ENCODE measurements around the gene HDAC2. TPM values are rescaled to one million over a fixed set of nuclear protein-coding genes. Genes with fewer than 3 reads are reported as not detected.

Gene HDAC2
- total and polyA plus RNA-seq, 2 experiments from 2014 or later, result 343 to 355 TPM

DNA sequence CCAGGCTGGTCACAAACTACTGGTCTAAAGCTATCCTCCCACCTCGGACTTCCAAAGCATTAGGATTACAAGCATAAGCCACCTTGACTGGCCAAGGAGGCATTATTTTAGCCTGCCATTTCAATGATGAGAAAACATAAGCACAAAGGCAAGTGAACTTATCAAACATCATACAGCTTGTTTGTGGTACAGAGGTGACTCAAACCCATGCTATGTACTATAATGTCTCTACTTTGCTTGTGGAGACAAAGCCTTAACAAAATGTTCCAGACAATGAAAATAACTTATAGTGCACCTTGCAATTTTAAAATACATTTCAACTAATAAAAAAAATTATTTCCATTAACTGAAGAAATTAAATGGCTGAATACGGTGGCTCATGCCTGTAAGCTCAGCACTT, 26.2 kb downstream of the HDAC2 start:
- Histone ChIP-seq H3K27me3 (ENCODE audit: insufficient read depth) (no peaks in the 10 kb centered on the region), H3K4me3 (no peak overlapping the region), H3K27ac (ENCODE audit: low read depth) (no peak overlapping the region), H3K79me2 (replicated peaks; ENCODE audit: insufficient read depth) (0 out of 2 replicates have a peak, but pooled peaks cover 13% of the 10 kb centered on the region), H3K9me2 (ENCODE audit: insufficient read depth) (no peaks in the 10 kb centered on the region), H3K36me3 (ENCODE audit: insufficient read depth) (peaks cover 89% of the 10 kb centered on the region), H3K4me2 (no peak overlapping the region), H3K4me1 (ENCODE audit: insufficient read depth) (no peaks in the 10 kb centered on the region), H2AFZ (no peak overlapping the region), H4K20me1 (replicated peaks; ENCODE audit: insufficient read depth) (peaks cover 20% of the 10 kb centered on the region; the same call in 1 of the 2 replicates), H3F3A (replicated peaks; ENCODE audit: low read depth) (peaks cover 12% of the 10 kb centered on the region)
- Mint-ChIP-seq H3K4me1 (no peaks in the 10 kb centered on the region), H3K9me3 (no peaks in the 10 kb centered on the region), H3K27ac (no peak overlapping the region), H3K27me3 (ENCODE audit: insufficient read depth, low read depth, poor library complexity) (no peaks in the 10 kb centered on the region), H3K4me3 (no peak overlapping the region), H3K36me3 (ENCODE audit: low read depth) (peaks cover 75% of the 10 kb centered on the region)
- ATAC-seq (no peak), DNase-seq (ENCODE audit: low spot score) (no peak)
- TF ChIP-seq, protein P1, sequence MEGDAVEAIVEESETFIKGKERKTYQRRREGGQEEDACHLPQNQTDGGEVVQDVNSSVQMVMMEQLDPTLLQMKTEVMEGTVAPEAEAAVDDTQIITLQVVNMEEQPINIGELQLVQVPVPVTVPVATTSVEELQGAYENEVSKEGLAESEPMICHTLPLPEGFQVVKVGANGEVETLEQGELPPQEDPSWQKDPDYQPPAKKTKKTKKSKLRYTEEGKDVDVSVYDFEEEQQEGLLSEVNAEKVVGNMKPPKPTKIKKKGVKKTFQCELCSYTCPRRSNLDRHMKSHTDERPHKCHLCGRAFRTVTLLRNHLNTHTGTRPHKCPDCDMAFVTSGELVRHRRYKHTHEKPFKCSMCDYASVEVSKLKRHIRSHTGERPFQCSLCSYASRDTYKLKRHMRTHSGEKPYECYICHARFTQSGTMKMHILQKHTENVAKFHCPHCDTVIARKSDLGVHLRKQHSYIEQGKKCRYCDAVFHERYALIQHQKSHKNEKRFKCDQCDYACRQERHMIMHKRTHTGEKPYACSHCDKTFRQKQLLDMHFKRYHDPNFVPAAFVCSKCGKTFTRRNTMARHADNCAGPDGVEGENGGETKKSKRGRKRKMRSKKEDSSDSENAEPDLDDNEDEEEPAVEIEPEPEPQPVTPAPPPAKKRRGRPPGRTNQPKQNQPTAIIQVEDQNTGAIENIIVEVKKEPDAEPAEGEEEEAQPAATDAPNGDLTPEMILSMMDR (conservative IDR thresholded peaks at IDR 0.05; ENCODE audit: low read depth in 2 of 2), result no peak
- TF ChIP-seq ZNF331 (CRISPR knock-in tag; IDR thresholded peaks at IDR 0.05; ENCODE audit: low read depth), result no peak
- TF ChIP-seq NANOG (IDR thresholded peaks at IDR 0.05; ENCODE audit: borderline replicate concordance), result no peak
- TF ChIP-seq POLR2AphosphoS5 (IDR thresholded peaks at IDR 0.05; ENCODE audit: low read depth), result no peak
- TF ChIP-seq, protein P2, sequence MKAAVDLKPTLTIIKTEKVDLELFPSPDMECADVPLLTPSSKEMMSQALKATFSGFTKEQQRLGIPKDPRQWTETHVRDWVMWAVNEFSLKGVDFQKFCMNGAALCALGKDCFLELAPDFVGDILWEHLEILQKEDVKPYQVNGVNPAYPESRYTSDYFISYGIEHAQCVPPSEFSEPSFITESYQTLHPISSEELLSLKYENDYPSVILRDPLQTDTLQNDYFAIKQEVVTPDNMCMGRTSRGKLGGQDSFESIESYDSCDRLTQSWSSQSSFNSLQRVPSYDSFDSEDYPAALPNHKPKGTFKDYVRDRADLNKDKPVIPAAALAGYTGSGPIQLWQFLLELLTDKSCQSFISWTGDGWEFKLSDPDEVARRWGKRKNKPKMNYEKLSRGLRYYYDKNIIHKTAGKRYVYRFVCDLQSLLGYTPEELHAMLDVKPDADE (IDR thresholded peaks at IDR 0.05), result no peak
- no peak for TF ChIP-seq EZH2phosphoT487 (IDR thresholded peaks at IDR 0.05; ENCODE audit: unreplicated experiment)

DNA sequence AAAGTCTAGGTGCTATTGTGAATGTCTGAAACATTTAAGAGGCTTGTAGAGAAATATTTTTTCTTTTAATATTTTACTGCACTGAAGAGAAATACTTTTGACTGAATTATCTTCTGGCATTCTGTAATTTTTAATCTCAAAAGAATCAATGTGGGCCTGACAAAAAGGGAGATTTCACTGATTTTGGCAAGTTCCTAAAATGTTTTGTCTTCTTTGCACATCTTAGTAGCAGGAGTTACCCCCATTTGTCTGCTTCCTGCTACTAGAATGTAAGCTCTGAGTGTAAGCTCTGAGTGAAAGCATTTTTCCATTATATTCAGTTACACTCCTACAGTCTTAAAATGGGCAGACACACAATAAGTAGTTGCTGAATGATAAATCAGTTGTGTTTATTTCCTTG, 31.1 kb downstream of the HDAC2 start:
- Mint-ChIP-seq H3K27ac (no peak overlapping the region), H3K36me3 (ENCODE audit: low read depth) (peaks cover 64% of the 10 kb centered on the region), H3K4me1 (no peaks in the 10 kb centered on the region), H3K9me3 (no peaks in the 10 kb centered on the region), H3K27me3 (ENCODE audit: insufficient read depth, low read depth, poor library complexity) (no peaks in the 10 kb centered on the region), H3K4me3 (no peak overlapping the region)
- H3K27ac ChIP-seq (ENCODE audit: low read depth), result 0 out of 2 replicates have a peak overlapping the region, but pooled peaks have one; percentile 22
- no peaks in the 10 kb centered on the region for H3K79me2 ChIP-seq (replicated peaks; ENCODE audit: insufficient read depth)
- H3K4me3 ChIP-seq, result no peak overlapping the region
- peaks cover 5% of the 10 kb centered on the region; the same call in 1 of the 2 replicates for H4K20me1 ChIP-seq (replicated peaks; ENCODE audit: insufficient read depth)
- H2AFZ ChIP-seq, result no peak overlapping the region
- H3K9me2 ChIP-seq (ENCODE audit: insufficient read depth), result no peaks in the 10 kb centered on the region
- no peak overlapping the region for H3K4me2 ChIP-seq
- DNase-seq (ENCODE audit: low spot score) (no peak), ATAC-seq (no peak)
- H3K4me1 ChIP-seq (ENCODE audit: insufficient read depth), result no peaks in the 10 kb centered on the region
- peaks cover 66% of the 10 kb centered on the region; the same call in 1 of the 2 replicates for H3K36me3 ChIP-seq (ENCODE audit: insufficient read depth)
- H3F3A ChIP-seq (replicated peaks; ENCODE audit: low read depth), result peaks cover 21% of the 10 kb centered on the region
- TF ChIP-seq, protein P1 (conservative IDR thresholded peaks at IDR 0.05; ENCODE audit: low read depth in 2 of 2), result no peak
- TF ChIP-seq EZH2phosphoT487 (IDR thresholded peaks at IDR 0.05; ENCODE audit: unreplicated experiment), result no peak
- no peak for TF ChIP-seq EZH2 (IDR thresholded peaks at IDR 0.05; ENCODE audit: low read depth, unreplicated experiment)
- H3K27me3 ChIP-seq (ENCODE audit: insufficient read depth), result no peaks in the 10 kb centered on the region
